GM21786 (cell line): ENCODE data around the gene NUMB.

ENCODE experiments used
- ATAC-seq: cut with Tn5 transposase; IDR thresholded peaks from one replicate; pipeline ENCODE4 v1.9.1; 2021; ENCODE audit not compliant: unreplicated experiment

The NUMB gene

DNA sequence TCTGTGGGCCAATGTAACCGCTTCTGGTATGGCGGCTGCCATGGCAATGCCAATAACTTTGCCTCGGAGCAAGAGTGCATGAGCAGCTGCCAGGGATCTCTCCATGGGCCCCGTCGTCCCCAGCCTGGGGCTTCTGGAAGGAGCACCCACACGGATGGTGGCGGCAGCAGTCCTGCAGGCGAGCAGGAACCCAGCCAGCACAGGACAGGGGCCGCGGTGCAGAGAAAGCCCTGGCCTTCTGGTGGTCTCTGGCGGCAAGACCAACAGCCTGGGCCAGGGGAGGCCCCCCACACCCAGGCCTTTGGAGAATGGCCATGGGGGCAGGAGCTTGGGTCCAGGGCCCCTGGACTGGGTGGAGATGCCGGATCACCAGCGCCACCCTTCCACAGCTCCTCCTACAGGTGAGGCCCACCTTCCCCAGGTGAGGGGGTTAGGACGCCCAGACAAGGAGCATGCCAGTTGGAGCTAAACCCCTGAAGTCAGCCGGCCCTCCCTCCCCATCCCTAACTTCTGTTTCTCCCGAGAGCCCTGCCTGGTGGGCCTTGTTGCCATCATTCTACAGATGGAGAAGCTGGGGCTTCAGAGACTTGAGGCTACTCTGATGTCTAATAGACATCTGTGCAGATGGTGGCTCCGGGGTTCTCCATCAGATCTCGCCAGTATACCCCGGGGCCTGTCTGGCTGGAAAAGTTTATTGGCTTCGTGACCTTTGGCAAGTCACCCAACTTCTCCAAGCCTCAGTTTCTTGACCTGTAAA lies 195.7 kb downstream of the NUMB start:
- no peak for ATAC-seq

DNA sequence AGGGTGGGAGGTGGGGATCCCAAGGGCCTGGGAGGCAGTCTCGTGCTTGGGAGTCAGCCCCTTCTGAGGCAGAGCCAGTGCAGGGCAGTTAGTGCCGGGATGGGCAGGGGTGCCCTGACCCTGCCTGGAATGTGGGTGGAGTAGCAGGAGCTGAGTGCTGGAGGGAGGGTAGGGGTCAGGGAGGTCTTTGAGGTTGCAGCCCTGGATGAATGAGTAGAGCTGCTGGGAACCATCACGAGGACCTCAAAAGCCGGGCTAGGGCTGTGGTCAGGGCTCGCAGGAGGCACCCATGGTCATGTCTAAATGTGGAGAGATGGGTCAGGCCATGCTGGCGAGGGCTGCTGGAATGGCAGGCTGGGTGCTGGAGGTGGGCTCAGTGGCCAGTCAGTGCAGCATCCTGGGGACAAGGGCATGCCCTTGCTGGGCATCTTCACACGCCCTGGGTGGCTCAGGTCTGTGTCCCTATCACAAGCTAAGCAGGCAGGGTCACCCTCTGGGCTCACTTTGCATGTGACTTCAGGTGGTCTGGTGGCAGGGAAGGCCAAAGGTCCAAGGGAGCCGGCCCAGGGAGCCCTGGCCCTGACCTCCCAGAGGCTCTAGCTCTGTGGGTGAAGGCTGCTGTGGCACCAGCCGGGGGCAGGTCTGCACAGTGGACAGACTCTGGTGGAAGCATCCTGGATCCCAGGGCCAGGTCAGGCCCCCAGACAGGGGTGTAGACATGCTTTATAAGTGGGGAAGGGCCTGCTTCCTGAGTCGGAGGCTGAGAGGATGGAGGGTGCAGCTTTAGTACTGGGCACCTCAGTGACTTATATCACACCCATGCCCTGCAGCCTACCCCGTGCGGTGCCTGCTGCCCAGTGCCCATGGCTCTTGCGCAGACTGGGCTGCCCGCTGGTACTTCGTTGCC lies 196.6 kb downstream of the NUMB start:
- no peak for ATAC-seq

DNA sequence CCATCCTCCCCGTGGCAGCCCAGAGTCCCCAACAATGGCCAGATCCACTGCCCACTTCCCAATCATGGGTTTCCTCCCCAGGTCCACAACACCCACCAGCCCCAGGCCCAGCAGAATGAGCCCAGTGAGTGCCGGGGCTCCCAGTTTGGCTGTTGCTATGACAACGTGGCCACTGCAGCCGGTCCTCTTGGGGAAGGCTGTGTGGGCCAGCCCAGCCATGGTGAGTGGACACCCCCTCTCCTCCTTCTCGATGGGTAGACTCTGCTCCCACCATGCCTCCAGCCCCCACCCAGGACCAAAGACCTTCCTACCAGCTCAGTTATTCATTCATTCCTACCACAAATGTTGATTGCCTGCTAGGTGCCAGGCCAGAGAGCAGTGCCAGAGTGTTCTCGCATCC lies 197.3 kb downstream of the NUMB start:
- no peak for ATAC-seq

DNA sequence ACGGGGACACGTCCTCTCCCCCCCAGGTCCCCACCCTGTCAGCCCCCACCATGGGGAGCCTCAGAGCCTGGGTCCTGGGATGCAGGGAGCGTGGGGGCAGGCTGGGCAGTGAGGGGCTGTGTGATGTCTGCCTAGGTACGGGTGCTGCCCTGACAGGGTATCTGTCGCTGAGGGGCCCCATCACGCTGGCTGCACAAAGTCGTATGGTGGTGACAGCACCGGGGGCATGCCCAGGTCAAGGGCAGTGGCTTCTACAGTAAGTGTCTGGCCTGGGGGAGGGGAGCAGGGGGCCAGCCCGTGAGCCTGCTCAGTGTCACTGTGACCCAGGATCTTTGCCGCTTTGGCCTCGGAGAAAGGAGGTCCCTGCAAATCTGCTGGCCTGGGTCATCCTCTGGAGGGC lies 197.8 kb downstream of the NUMB start:
- ATAC-seq: no peak

DNA sequence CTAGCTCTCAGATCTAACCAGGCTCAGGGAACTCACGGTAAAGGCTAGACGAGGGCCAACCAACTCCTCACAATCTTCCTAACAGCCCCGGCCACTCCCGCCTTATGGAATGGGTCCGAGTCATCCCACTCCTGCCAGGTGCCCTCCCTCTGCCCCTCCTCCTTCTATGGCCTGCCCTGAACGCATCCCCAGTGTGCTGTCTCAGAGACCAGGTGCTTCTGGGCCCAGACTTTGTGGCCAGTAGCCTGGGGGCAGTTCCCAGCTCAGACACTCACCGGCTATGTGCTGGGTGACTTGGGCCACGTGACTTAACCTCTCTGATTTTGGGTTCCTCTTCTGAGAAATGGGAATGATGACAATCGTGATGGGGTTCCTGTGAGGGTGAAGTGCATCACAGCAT lies 198.5 kb downstream of the NUMB start:
- no peak for ATAC-seq

DNA sequence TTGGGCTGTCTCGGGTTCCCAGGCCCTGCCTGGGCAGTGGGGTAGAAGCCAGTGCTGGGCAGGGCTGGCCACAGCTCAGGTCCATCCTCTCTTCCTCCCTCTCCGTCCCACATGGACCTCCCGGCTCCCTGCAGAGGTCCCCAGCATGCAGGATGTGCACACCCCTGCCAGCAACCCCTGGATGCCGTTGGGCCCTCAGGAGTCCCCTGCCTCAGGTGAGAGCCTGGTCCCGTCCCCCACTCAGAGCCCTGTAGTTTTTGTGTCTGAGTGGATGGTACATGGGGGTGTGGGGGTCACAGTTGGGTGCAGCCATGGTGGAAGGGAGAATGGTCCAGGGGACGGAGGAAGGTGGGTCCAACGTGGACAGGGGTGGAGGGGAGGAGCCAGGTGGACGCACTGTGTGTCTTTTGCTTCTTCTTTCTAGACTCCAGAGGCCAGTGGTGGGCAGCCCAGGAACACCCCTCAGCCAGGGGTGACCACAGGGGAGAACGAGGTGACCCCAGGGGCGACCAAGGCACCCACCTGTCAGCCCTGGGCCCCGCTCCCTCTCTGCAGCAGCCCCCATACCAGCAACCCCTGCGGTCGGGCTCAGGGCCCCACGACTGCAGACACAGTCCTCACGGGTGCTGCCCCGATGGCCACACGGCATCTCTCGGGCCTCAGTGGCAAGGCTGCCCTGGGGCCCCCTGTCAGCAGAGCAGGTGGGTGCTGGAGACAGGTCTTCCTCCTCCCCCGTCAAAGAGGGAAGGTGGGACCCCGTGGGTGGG lies 199.3 kb downstream of the NUMB start:
- no peak for ATAC-seq

DNA sequence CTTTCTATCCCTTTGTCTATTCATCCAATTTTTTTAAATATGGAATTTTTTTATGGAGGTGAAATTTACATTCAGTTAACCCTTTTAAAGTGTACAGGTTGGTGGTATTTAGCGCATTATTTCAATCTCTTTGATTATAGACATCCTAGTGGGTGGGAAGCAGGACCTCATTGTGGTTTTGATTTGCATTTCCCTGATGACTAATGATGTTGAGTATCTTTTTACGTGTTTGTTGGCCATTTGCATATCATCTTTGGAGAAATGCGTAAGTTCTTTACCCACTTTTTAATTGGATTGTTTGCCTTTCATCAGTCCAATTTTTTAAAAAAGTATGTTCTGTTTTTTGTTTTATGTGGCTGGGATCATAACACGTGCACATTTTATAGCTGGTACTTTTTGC lies 200.3 kb downstream of the NUMB start:
- ATAC-seq: no peak

DNA sequence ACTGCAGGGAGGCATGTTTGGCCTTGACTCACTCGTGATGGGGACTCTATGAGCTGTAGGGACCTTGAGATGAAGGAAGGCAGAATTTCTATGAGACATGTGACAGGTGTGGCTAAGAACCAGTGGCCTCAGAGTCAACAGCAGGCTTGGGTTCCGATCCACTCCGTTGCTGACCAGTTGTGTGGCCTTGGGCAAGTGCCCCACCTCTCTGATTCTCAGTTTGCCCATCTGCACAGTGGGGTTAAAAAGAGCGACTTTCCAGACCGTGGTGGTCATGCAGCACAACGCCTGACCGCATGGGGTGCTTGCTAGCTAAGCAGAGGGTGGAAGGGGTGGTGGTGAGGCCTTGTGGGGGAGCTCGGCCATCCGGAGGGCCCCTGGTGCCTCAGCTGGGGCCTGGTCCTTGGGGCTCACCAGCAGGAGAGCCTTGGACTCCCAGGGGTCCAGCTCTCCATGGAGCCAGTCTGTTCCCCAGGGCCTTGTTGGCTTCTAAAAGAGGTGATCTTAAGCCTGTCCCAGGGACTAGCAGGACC lies 202.6 kb downstream of the NUMB start:
- ATAC-seq: no peak

DNA sequence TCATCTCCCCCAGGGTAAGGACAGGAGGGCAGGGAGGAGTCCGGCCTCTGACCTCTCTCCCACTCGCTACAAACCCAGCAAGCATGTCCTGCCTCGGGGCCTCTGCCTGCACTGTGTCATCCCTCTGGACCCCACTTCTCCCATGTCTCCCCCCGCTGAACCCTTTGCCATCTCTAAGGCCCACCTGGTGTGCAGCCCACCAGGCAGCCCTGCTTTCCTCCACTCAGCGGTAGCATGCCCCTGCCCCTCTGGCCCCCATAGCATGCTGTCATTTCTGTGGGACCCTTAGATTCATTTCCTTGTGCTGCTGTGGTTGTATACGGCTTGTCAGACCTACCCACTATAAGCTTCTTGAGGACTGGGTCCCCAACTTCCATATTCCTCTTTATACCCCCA lies 203.3 kb downstream of the NUMB start:
- ATAC-seq: no peak

DNA sequence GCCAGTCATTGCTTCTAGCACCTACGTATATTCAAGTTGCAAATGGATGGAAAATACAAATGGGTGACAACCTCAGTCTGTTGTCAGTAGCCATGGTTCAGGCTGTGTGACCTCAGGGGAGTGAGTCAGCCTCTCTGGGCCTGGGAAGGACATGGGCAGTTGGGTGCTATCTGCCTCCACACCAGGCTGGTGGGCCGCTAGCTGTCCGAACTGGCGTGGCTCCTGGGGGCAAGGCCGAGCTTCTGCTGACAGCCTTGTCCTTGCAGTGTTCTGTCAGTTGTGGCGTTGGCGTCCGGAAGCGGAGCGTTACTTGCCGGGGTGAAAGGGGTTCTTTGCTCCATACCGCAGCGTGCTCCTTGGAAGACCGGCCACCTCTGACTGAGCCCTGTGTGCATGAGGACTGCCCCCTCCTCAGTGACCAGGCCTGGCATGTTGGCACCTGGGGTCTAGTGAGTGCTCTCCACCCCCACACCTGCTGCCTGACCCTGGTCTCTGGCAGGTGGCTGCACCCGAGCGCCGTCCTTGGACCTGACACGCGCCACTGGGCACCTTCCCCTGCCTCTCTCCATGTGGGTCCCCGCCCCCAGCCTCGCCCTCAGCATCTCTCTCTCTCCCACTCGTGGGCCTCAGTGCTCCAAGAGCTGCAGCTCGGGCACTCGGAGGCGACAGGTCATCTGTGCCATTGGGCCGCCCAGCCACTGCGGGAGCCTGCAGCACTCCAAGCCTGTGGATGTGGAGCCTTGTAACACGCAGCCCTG lies 203.9 kb downstream of the NUMB start:
- no peak for ATAC-seq

DNA sequence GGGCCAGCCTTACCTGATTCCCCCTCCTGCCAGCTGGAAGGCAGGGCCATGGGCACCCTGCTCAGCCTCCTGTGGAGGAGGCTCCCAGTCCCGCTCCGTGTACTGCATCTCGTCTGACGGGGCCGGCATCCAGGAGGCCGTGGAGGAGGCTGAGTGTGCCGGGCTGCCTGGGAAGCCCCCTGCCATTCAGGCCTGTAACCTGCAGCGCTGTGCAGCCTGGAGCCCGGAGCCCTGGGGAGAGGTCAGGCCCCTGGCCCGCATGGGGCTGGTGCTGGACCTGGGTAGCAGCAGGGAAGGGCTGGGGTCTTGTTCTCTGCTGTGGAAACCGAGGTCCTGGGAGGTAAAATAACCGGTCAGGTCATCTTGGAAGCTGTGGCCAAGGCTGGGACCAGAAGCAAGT lies 204.6 kb downstream of the NUMB start:
- ATAC-seq: no peak

DNA sequence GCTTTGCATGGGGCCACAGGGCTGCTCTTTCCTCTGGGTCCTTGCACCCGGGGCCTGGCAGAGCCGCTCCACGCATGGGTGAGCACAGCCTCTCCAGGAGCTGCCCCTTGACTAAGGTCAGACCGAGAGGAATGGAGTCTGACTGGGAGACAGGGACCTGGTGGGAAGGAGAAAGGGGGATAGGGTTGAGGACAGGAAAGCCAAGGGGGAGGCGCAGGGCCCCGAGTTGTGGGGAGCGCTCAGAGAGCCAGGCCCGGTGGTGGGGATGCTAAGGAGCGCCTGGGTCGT lies 205.1 kb downstream of the NUMB start:
- ATAC-seq: no peak

DNA sequence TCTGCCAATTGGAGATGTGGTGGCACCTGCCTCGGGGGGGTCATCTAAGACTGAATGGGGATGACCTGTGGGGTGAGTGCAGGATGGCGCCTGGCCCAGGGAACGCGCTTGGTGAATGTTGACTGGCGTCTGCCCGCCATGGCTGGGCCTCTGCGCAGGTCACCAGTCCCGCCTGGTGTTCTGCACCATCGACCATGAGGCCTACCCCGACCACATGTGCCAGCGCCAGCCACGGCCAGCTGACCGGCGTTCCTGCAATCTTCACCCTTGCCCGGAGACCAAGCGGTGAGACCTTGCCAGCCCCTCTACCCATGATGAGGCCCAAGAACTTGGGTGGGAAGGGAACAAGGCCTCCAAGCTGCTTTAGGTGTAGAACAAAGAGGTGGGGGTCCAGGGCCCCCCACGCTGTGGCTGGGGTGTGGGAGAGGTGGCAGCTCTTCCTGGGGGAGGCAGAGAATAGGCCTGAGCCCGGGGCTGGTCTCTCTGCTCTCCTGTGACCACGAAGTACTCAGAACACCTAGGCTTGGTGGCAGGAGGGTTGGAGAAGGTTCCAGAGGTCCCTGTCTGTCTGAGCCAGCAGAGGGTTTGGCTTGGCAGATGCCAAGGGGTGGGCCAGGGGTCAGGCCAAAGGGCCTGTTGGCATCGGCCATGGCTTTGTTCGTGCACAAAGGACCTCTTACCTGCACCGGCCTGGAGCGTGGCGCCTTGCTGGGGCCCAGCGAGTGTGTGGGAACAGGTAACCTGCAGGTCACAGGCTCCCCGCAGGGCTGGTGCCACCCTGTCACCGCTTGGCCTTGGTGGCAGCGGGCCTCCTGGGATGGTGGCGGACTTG lies 205.6 kb downstream of the NUMB start:
- ATAC-seq: no peak

DNA sequence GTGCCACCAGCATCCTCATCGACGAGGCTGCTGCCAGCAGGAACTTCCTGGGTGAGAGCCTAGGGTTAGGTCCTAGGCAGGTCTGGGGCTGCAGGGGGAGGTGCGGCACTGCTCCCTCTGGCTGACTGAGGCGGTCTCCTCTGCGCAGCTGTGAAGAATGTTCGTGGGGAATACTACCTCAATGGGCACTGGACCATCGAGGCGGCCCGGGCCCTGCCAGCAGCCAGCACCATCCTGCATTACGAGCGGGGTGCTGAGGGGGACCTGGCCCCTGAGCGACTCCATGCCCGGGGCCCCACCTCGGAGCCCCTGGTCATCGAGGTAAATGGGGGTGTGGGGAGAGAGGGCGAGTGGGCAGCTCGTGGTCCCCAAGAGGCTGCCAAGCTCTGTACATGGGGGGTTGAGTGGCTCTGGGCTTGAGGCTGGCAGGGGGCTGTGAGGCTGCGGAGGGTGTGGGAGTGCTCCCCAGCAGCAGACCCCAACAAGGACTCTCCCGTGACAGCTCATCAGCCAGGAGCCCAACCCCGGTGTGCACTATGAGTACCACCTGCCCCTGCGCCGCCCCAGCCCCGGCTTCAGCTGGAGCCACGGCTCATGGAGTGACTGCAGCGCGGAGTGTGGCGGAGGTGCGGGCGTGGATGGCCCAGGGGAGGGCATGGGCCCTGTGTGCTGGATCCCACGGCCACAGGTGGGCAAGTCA lies 206.7 kb downstream of the NUMB start:
- ATAC-seq: no peak

DNA sequence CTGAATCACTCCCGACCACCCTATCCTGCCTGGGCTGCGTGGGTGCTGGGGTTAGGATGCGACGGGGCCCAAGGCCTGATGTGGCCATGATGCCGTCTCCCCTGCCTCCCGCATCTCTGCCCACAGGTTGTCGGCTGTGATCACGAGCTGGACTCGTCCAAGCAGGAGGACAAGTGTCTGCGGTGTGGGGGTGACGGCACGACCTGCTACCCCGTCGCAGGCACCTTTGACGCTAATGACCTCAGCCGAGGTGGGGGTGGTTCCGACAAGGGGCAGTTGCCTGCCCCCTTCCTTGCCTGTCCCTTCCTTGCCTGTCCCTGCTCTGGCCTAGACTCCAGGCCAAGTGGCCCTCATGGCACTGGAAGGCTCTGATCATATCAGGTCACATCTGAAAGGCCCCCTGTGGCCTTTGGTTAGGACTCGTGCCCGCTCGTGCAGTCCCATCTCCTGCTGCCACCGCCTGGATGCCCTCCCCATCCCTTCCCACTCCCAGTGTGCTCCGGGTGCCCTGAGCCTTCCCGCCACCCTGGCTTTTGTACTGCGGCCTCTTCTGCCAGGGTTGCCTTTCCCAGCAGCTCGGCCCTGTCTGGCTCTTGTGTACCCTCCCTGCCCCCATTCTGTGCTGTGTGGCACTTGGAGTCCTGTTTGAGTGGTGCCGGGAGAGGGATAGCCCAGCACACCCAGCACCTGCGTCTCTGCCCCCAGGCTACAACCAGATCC lies 207.4 kb downstream of the NUMB start:
- no peak for ATAC-seq

DNA sequence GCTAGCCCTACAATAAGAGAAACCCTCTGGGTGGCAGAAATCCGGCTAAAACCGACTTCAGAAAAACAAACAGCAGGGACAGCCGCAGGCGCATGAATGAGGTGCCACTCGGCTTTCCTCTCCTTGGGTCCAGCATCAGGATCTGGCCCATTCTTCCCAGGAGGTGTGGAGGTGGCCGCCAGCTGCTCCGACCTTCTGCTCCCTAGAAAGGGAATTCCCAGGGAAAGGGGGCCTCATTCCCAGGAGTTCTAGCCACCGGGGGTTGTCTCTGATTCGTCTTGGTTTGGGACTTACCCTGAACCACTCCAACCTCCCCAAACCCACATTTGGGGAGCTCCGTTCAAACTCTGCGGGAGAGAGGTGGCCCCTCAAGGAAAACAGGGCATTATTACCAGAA lies 208.0 kb downstream of the NUMB start:
- no peak for ATAC-seq

DNA sequence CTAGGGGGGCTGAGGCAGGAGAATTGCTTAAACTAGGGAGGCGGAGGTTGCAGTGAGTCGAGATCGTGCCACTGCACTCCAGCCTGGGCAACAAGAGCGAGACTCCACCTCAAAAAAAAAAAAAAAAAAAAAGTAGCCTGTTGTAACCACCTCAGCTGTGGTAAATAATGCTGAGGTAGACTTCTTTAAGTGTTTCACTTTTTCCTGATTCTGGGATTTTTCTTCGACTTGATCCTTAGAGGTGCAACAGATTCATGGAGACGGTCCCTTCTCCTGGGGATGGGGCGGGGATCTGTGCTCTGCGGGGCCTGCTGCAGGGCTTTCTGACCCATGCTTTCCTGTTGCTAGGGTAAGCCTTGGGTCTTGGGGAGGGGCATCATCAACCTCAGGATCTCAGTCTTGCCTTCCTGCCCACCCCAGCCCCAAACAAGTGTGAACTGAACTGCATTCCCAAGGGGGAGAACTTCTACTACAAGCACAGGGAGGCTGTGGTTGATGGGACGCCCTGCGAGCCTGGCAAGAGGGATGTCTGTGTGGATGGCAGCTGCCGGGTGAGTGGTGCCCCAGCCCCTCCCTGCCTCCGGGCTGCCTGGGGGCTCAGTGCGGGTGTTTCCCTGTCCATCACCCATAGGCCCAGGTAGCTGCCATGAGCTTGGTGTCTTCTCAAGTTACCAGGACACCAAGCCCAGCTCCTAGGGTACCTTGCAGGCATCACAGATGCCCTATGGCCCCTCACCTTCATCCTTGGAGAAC lies 208.6 kb downstream of the NUMB start:
- no peak for ATAC-seq

DNA sequence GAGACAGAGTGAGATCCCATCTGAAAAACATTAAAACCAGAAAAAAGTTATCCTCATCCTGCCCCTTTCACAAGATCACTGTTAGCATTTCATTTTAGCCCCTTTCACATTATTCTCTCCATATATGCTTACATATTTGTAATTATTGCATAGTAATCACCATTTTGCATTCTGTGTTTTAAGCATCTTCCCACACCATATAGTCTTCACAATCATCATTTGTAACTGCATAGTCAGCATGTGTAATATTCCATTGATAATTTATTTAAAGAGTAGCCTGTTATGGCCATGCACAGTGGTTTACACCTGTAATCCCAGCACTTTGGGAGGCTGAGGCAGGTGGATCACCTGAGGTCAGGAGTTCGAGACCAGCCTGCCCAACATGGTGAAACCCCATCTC lies 209.2 kb downstream of the NUMB start:
- ATAC-seq: no peak
